Measurements from ENCODE around the gene MCC.

Gene MCC

GRCh38 chr5:113319256-113320053, 168.8 kb downstream of the MCC start:
- no peak for TF ChIP-seq CTCF (IDR thresholded peaks at IDR 0.05; ENCODE audit: borderline replicate concordance, insufficient read depth, low read depth, low read length)
- H3K4me3 ChIP-seq (ENCODE audit: low read depth, low read length) = no peak overlapping the region

GRCh38 chr5:113317636-113318035, 170.6 kb downstream of the MCC start:
- TF ChIP-seq CTCF (IDR thresholded peaks at IDR 0.05; ENCODE audit: borderline replicate concordance, insufficient read depth, low read depth, low read length) = no peak
- H3K4me3 ChIP-seq (ENCODE audit: low read depth, low read length) = no peak overlapping the region

GRCh38 chr5:113311301-113311700, 177.0 kb downstream of the MCC start:
- no peak for TF ChIP-seq CTCF (IDR thresholded peaks at IDR 0.05; ENCODE audit: borderline replicate concordance, insufficient read depth, low read depth, low read length)

GRCh38 chr5:113302120-113302519, 186.1 kb downstream of the MCC start:
- no peak overlapping the region for H3K4me3 ChIP-seq (ENCODE audit: low read depth, low read length)
- TF ChIP-seq CTCF (IDR thresholded peaks at IDR 0.05; ENCODE audit: borderline replicate concordance, insufficient read depth, low read depth, low read length) = no peak

More at GRCh38 chr5:113311301-113311700, 177.0 kb downstream of the MCC start:
- no peak overlapping the region for H3K4me3 ChIP-seq (ENCODE audit: low read depth, low read length)

- no peak overlapping the region for H3K4me3 ChIP-seq (ENCODE audit: low read depth, low read length)
- no peak for TF ChIP-seq CTCF (IDR thresholded peaks at IDR 0.05; ENCODE audit: borderline replicate concordance, insufficient read depth, low read depth, low read length)
Observed at GRCh38 chr5:113299591-113299990, 188.7 kb downstream of the MCC start.

GRCh38 chr5:113296676-113297075, 191.6 kb downstream of the MCC start:
- no peak for TF ChIP-seq CTCF (IDR thresholded peaks at IDR 0.05; ENCODE audit: borderline replicate concordance, insufficient read depth, low read depth, low read length)

GRCh38 chr5:113295111-113295539, 193.1 kb downstream of the MCC start:
- no peak for TF ChIP-seq CTCF (IDR thresholded peaks at IDR 0.05; ENCODE audit: borderline replicate concordance, insufficient read depth, low read depth, low read length)
- no peak overlapping the region for H3K4me3 ChIP-seq (ENCODE audit: low read depth, low read length)

More at GRCh38 chr5:113296676-113297075, 191.6 kb downstream of the MCC start:
- no peak overlapping the region for H3K4me3 ChIP-seq (ENCODE audit: low read depth, low read length)
